AG08395 (cell line): ENCODE data around the gene CYB5R4.

Source experiments
- DNase-seq: peaks from one replicate; pipeline ENCODE4 v3.0.0; 2012; ENCODE audit warnings: mixed read lengths, low spot score

Gene CYB5R4

DNA sequence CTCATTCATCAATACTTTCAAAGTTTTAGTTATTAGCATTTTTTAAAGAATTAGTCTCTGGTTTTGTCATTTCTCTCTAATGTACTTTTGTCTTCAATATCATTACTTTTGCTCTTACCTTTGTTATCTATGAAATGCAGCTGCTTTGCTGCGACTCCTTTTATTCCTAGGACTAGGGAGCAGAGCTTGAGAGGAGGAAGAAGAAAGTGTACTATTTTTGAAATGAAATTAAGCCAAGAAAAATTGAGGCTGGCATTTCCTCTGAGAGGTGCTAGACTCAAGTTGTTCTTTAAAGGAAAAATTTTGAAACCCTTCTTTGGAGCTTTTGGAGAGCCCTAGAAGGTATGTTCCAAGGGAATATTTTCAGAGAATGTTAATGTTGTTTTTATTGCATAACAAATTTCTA, 125.8 kb downstream of the CYB5R4 start:
- DNase-seq: no peak

DNA sequence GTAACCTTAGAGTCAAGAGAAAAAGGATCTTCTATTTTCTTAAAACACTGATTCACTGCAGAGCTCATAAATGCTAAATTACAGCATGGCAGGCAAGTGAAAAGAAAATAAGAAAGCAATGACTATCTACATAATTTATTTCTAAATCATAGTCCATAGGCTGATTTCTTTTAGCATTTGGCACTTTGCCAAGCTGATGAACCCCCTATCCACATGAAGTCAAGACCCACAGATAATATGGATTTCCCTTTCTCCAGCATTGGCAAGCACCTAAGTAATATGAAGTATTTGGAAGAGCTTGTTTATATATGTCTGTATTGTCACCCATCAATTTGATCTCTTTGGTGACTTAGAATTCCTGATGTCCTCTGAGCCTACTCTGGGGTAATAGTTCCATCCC, 126.2 kb downstream of the CYB5R4 start:
- DNase-seq: no peak

DNA sequence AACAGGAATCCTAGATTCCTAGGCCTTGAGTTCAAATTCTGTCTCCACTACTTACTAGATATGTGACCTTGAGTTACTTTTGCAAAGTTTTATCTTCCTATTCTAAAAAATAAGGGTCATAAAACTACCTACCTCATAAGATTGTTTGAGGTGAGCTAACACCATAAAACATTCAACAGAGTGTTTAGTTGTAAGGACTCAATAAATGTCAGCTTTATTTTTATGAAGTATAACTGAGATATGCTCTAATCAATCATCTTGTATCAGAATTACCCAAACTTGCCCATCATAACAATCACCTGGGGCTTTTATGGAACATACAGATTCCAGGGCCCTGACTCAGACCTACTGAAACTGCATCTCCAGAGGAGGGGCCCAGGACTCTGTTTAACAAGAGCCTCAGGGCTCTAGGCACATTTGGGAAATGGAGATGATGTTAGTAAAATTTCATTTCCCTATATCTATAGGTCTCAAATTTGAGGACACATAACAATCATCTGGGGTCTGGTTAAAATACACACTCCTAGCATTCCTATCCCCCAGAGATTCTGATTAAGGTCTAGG, 138.6 kb downstream of the CYB5R4 start:
- no peak for DNase-seq

DNA sequence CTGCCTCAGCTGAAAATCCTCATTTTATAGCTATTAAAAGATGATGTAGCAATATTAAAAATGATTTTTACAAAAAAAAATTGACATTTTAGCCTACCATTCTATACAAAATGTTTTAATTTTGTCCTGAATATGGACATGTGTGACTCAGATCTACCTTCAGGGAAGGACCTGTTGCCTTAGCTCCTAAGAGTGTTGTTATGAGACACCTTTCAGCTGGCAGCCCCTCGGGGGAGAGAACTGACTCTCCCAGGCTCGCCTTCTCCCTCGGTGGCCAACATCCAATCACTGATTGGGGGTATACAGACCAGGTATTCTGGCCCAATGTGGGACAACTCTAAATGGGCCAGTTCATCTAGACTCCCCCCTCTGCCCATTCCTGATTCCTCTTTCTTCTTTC, 141.6 kb downstream of the CYB5R4 start:
- DNase-seq: no peak

DNA sequence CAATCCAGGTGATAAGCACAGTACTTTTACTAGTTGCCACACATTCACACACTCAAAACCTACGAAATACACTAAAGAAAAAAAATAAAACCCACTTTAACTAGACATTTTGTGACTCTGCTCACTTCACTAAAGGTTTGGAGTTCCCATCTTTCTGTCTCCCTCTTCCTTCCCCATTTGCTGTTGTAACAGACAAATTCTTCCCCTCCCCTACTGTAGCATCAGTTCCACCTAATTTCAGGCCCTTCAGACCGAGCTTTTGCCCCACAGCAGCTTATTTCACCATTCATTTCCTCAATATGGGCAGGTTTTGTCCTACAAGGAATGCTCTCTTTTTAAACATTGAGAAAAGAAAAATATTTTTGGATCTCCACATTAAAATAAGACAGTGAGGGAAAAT, 142.7 kb downstream of the CYB5R4 start:
- DNase-seq: no peak

DNA sequence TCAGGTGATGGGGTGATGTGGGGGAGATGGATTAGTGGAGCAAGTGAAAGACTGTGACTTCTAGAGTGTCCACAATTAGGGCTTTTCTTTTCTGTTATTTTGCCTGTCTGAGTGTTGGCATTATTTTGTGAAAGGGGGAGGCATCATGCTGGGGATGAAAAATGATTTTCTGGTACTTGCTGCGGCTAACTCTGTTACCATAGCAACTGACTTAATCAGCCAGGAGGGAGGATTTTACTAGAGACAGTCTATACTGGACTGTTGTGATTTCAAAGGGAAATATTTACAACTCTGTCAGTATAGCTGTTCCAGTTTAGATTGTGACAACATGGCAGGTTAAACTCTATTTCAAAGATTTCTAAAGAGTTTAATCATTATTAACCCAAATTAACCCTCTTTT, 143.6 kb downstream of the CYB5R4 start:
- no peak for DNase-seq

DNA sequence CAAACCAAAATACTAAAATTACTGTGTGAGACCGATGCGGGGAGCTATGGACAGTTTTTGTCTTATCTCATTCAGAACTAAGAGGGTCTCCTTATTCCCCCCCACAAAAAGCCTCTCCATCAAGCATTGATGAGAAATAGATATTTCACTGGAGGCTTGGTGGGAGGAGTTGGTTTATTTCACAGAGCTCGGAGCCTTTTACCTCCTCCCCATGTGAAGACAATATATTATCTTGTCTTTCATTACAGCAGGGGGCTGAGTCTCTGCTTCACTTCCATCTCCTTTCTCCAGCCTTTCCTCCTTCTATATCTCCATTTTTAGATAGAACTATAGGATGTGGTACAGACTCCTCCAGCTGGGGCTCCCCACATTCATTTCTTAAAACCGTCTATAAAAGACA, 144.2 kb downstream of the CYB5R4 start:
- DNase-seq: no peak

DNA sequence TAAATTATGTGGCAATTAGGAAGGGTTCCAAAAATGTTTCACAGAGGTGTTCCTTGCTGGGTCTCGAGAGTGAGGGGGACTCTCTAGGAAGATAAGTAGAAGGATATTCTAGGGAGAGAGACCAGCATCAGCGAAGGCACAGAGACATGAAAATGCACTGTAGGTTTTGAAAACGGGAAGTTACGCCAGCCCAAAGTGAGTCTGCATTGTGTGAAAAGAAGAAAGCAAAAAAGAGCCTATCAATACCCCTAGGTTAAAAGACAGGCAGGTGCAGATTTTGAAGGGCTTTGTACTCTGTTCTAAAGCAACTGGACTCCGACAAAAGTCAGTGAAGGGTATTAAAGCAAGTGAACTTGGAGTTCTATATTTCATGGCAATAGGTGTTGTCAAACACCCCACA, 148.4 kb downstream of the CYB5R4 start:
- no peak for DNase-seq

DNA sequence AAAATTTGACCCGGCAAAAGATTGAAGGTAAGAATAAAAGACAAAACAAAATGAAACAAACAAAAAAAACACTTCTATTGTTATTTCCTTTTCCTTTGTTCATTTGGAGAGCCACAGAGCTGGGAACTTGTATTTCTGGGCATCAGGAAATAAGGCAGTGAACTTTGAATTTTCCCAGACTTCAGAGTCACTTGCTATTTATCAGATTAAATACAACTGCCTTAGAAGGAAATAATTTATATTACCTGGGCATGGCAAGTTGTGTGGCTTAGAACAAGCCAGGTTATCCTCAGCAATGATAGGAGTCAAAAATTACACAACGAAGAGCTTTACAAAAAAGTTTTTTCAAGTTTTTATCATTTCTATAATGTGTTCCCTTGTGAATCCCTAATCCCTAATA, 153.9 kb downstream of the CYB5R4 start:
- no peak for DNase-seq

DNA sequence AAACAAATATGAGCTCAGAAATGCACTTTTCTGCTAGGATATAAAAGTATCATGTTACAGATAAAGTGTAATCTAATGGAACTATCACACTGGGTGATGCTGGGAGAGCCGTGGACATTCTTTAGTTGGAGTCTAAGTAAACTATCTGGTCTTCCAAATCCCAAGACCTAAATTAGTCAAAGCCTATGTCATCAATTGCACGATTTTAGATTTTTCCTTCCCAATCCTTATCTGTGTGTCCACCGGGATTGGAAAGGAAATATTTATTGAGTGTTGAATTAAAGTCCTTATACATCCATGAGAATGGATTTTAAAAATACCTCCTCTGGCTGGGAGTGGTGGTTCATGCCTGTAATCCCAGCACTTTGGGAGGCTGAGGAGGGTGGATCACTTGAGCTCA, 154.4 kb downstream of the CYB5R4 start:
- DNase-seq: no peak

DNA sequence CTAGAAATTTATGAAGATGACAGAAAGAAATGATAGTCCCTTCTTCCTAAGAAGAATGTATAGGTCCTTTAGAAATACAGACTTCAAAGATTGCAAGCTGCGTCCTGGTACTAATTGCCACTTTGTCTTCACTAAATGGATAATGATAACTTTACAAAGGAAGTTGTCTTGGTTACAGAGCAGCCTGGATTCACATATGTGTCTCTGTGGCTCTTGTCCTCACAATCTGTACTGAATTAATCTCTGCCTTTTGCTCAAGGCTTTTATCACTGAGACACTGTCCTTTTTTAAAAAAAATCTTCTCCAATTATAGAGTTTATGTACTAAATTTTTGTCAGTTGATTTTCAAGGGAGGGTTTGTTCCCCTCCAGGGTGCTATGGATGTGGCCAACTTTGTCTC, 156.5 kb downstream of the CYB5R4 start:
- no peak for DNase-seq
